GM23338 (cell line): ENCODE data around the gene TPSAB1.

Experiments
- CREB1 ChIP-seq: fragments of 250-450 bp; sonication (Bioruptor Pico); IDR thresholded peaks from 2 replicates; pipeline ENCODE4 v1.5.0; 2020; ENCODE audit warnings: low read depth, mild to moderate bottlenecking, moderate library complexity
- EZH2 ChIP-seq: fragments of 200-600 bp; sonication (generic); IDR thresholded peaks from one replicate; pipeline ENCODE4 v1.8.0; 2017; ENCODE audit warnings: antibody characterized with exemption, mild to moderate bottlenecking, low read depth; ENCODE audit not compliant: unreplicated experiment
- EZH2phosphoT487 ChIP-seq: fragments of 200-600 bp; sonication (generic); IDR thresholded peaks from one replicate; pipeline ENCODE4 v1.8.1; 2018; ENCODE audit warnings: antibody characterized with exemption; ENCODE audit not compliant: unreplicated experiment
- JUNB ChIP-seq: IDR thresholded peaks from one replicate; pipeline ENCODE4 v1.6.1; 2016; ENCODE audit warnings: antibody characterized with exemption; ENCODE audit not compliant: unreplicated experiment
- POLR2AphosphoS5 ChIP-seq: IDR thresholded peaks from 2 replicates; pipeline ENCODE4 v1.6.1; 2016; ENCODE audit warnings: antibody characterized with exemption, low read depth
- STAT1 ChIP-seq: IDR thresholded peaks from one replicate; pipeline ENCODE4 v1.6.1; 2016; ENCODE audit warnings: antibody characterized with exemption; ENCODE audit not compliant: unreplicated experiment
- ZNF114 ChIP-seq: fragments of 250-450 bp; sonication (Bioruptor Pico); IDR thresholded peaks from 2 replicates; pipeline ENCODE4 v1.5.0; 2020; ENCODE audit warnings: mild to moderate bottlenecking, moderate library complexity
- ZNF331 ChIP-seq: fragments of 250-450 bp; sonication (Bioruptor Pico); IDR thresholded peaks from 2 replicates; pipeline ENCODE4 v1.5.0; 2020; ENCODE audit warnings: low read depth, mild to moderate bottlenecking, moderate library complexity
- TF ChIP-seq, protein P1 (sequence below), 2 experiments: fragments of 200-600 bp in 1 of 2; sonication (generic) in 1 of 2; conservative IDR thresholded peaks; 2 replicates each; pipeline versions ENCODE4 v1.5.1 to v1.6.1; 2016 to 2017; ENCODE audit warnings: antibody characterized with exemption in 2 of 2, low read depth in 2 of 2, mild to moderate bottlenecking in 2 of 2, moderate library complexity in 1 of 2
- TF ChIP-seq, protein P2 (sequence below): IDR thresholded peaks from 2 replicates; pipeline ENCODE4 v1.6.1; 2016; ENCODE audit warnings: antibody characterized with exemption
- TF ChIP-seq, protein P3 (sequence below): IDR thresholded peaks from one replicate; pipeline ENCODE4 v1.6.1; 2018; ENCODE audit warnings: antibody characterized with exemption; ENCODE audit not compliant: unreplicated experiment
- TF ChIP-seq, protein P4 (sequence below): fragments of 250-450 bp; sonication (Bioruptor Pico); IDR thresholded peaks from 2 replicates; pipeline ENCODE4 v1.5.0; 2020; ENCODE audit warnings: mild to moderate bottlenecking, moderate library complexity

DNA sequence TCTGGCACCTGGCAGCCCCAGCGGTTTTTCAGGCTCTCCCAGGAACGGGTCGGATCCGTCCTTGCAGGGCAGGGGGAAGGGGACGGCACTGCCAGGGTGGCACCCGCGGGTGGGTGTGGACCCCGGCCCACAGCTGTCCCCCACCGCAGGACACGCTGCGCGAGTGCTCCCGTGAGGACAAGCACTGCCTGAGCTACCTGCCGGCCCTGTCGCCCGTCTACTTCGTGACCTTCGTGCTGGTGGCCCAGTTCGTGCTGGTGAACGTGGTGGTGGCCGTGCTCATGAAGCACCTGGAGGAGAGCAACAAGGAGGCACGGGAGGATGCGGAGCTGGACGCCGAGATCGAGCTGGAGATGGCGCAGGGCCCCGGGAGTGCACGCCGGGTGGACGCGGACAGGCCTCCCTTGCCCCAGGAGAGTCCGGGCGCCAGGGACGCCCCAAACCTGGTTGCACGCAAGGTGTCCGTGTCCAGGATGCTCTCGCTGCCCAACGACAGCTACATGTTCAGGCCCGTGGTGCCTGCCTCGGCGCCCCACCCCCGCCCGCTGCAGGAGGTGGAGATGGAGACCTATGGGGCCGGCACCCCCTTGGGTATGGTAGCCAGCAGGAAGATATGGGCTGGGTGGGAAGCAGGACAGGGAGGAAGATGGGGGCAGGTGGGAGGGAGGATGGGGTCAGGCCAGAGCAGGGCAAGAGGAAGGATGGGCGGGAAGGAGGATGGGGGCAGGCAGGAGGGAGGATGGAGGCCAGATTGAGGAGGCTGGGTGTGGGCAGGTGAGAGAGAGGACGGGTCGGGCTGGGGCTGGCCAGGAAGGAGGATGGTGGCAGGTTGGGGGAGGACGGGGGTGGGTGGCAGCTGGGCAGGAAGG is 22.2 kb upstream of the TPSAB1 start:
- TF ChIP-seq POLR2AphosphoS5 (no peak), EZH2 (no peak), JUNB (no peak), CREB1 (CRISPR knock-in tag) (no peak), EZH2phosphoT487 (no peak), ZNF114 (CRISPR knock-in tag) (no peak), STAT1 (no peak), ZNF331 (no peak)
- TF ChIP-seq, protein P1, sequence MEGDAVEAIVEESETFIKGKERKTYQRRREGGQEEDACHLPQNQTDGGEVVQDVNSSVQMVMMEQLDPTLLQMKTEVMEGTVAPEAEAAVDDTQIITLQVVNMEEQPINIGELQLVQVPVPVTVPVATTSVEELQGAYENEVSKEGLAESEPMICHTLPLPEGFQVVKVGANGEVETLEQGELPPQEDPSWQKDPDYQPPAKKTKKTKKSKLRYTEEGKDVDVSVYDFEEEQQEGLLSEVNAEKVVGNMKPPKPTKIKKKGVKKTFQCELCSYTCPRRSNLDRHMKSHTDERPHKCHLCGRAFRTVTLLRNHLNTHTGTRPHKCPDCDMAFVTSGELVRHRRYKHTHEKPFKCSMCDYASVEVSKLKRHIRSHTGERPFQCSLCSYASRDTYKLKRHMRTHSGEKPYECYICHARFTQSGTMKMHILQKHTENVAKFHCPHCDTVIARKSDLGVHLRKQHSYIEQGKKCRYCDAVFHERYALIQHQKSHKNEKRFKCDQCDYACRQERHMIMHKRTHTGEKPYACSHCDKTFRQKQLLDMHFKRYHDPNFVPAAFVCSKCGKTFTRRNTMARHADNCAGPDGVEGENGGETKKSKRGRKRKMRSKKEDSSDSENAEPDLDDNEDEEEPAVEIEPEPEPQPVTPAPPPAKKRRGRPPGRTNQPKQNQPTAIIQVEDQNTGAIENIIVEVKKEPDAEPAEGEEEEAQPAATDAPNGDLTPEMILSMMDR (conservative IDR thresholded peaks at IDR 0.05; ENCODE audit: low read depth in 2 of 2): no peak
- TF ChIP-seq, protein P2, sequence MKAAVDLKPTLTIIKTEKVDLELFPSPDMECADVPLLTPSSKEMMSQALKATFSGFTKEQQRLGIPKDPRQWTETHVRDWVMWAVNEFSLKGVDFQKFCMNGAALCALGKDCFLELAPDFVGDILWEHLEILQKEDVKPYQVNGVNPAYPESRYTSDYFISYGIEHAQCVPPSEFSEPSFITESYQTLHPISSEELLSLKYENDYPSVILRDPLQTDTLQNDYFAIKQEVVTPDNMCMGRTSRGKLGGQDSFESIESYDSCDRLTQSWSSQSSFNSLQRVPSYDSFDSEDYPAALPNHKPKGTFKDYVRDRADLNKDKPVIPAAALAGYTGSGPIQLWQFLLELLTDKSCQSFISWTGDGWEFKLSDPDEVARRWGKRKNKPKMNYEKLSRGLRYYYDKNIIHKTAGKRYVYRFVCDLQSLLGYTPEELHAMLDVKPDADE: no peak
- TF ChIP-seq, protein P3, sequence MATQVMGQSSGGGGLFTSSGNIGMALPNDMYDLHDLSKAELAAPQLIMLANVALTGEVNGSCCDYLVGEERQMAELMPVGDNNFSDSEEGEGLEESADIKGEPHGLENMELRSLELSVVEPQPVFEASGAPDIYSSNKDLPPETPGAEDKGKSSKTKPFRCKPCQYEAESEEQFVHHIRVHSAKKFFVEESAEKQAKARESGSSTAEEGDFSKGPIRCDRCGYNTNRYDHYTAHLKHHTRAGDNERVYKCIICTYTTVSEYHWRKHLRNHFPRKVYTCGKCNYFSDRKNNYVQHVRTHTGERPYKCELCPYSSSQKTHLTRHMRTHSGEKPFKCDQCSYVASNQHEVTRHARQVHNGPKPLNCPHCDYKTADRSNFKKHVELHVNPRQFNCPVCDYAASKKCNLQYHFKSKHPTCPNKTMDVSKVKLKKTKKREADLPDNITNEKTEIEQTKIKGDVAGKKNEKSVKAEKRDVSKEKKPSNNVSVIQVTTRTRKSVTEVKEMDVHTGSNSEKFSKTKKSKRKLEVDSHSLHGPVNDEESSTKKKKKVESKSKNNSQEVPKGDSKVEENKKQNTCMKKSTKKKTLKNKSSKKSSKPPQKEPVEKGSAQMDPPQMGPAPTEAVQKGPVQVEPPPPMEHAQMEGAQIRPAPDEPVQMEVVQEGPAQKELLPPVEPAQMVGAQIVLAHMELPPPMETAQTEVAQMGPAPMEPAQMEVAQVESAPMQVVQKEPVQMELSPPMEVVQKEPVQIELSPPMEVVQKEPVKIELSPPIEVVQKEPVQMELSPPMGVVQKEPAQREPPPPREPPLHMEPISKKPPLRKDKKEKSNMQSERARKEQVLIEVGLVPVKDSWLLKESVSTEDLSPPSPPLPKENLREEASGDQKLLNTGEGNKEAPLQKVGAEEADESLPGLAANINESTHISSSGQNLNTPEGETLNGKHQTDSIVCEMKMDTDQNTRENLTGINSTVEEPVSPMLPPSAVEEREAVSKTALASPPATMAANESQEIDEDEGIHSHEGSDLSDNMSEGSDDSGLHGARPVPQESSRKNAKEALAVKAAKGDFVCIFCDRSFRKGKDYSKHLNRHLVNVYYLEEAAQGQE: no peak
- TF ChIP-seq, protein P4, sequence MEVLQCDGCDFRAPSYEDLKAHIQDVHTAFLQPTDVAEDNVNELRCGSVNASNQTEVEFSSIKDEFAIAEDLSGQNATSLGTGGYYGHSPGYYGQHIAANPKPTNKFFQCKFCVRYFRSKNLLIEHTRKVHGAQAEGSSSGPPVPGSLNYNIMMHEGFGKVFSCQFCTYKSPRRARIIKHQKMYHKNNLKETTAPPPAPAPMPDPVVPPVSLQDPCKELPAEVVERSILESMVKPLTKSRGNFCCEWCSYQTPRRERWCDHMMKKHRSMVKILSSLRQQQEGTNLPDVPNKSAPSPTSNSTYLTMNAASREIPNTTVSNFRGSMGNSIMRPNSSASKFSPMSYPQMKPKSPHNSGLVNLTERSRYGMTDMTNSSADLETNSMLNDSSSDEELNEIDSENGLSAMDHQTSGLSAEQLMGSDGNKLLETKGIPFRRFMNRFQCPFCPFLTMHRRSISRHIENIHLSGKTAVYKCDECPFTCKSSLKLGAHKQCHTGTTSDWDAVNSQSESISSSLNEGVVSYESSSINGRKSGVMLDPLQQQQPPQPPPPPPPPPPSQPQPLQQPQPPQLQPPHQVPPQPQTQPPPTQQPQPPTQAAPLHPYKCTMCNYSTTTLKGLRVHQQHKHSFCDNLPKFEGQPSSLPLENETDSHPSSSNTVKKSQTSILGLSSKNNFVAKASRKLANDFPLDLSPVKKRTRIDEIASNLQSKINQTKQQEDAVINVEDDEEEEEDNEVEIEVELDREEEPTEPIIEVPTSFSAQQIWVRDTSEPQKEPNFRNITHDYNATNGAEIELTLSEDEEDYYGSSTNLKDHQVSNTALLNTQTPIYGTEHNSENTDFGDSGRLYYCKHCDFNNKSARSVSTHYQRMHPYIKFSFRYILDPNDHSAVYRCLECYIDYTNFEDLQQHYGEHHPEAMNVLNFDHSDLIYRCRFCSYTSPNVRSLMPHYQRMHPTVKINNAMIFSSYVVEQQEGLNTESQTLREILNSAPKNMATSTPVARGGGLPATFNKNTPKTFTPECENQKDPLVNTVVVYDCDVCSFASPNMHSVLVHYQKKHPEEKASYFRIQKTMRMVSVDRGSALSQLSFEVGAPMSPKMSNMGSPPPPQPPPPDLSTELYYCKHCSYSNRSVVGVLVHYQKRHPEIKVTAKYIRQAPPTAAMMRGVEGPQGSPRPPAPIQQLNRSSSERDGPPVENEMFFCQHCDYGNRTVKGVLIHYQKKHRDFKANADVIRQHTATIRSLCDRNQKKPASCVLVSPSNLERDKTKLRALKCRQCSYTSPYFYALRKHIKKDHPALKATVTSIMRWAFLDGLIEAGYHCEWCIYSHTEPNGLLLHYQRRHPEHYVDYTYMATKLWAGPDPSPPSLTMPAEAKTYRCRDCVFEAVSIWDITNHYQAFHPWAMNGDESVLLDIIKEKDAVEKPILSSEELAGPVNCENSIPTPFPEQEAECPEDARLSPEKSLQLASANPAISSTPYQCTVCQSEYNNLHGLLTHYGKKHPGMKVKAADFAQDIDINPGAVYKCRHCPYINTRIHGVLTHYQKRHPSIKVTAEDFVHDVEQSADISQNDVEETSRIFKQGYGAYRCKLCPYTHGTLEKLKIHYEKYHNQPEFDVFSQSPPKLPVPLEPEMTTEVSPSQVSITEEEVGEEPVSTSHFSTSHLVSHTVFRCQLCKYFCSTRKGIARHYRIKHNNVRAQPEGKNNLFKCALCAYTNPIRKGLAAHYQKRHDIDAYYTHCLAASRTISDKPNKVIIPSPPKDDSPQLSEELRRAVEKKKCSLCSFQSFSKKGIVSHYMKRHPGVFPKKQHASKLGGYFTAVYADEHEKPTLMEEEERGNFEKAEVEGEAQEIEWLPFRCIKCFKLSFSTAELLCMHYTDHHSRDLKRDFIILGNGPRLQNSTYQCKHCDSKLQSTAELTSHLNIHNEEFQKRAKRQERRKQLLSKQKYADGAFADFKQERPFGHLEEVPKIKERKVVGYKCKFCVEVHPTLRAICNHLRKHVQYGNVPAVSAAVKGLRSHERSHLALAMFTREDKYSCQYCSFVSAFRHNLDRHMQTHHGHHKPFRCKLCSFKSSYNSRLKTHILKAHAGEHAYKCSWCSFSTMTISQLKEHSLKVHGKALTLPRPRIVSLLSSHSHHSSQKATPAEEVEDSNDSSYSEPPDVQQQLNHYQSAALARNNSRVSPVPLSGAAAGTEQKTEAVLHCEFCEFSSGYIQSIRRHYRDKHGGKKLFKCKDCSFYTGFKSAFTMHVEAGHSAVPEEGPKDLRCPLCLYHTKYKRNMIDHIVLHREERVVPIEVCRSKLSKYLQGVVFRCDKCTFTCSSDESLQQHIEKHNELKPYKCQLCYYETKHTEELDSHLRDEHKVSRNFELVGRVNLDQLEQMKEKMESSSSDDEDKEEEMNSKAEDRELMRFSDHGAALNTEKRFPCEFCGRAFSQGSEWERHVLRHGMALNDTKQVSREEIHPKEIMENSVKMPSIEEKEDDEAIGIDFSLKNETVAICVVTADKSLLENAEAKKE (CRISPR knock-in tag): no peak
